GM04503 (cell line): Measurements from ENCODE around the gene ZNF605.
"Not testable (repeated sequence)": the region's sequence is repeated elsewhere in the genome, so short reads cannot be mapped to it uniquely, and the experiment has no call there.

Experiments
- DNase-seq: peaks from one replicate; pipeline ENCODE4 v3.0.0-alpha.2; 2012; ENCODE audit warnings: low read depth

The ZNF605 gene

DNA sequence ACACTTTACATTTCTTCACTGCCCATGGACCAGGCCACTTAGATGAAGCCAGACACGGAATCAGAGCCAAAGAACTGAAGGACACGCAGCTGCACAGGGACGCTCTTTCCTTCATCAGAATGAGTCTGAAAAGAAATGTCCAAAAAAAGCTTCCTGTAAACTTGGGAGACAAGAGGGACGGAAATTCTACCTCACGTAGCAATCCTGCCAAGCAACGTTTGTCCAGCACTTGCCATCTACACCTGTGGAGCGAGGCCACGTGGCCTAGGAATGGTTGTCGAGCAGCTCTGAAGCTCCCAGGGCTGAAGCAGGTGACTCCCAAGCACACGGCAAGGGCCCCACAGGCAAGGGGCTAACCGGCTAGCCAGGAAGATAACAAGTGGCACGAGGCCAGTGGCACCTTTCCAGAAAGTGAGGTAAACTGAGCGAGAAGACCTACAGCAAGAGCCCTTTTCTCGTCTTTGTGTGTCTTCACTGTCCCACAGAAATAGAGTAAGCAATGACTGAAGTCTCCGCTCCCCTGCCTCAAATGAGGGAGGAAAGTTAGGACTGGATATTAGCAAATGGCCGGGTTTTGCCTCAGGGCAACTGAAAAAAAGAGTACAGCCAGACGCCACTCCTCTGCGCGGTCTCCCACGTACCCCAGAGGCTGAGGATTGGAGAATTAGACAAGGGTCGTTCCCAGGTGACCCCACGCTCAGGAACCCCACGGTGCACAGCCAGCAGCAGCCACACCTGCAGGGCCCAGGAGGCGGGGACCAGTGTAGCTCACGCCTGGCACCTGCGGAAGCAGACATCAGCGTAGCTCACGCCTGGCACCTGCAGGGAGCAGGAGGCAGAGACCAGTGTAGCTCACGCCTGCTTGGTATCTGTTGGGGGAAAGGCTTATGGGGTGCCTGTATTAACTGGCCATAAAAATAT lies 7.7 kb downstream of the ZNF605 start:
- no peak for DNase-seq

DNA sequence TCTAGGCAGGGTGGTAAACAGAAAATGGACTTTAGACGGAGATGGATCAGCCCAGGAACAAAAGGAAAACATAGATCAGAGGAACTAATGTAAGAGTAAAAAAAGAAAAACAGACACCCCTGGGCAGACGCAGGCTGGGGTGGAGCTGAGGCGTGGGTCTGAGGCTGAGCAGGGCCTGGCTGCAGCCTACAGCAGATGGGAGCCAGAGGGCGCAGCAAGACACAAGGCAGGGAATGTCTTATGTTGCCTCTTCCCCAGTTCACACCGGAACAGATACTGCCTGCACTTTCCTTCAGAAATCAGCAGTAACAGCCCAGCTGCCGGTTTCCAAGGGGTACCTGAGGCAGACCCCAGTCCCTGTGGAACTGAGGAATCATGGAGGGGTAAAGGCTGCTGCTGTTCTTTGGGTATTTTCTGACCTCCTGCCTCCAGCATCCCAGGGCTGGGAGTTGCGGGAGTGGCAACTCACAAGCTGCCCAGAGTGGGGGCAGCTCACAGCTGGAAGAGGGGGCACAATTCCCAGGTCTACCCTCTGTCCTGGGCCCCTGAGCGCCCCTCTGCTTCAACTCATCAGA lies 9.8 kb downstream of the ZNF605 start:
- no peak for DNase-seq

DNA sequence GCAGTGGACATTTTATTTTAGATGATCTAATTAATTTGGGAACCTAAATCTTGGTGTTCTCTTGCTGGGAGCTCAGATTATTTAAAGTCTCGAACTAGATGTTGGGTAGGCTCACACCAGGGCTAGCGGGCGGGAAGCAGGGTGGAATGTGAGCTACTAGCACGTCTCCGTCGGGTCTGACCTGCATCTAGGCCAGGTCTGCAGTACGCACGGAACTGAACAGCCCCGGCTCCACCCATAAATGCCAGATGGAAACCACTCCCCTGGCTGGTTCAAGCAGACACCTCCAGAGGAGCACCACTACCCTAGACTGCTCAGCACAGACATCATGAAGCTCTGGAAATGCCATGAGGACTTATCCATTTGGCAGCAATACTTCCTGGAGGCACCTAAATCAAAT lies 10.3 kb downstream of the ZNF605 start:
- DNase-seq: no peak

DNA sequence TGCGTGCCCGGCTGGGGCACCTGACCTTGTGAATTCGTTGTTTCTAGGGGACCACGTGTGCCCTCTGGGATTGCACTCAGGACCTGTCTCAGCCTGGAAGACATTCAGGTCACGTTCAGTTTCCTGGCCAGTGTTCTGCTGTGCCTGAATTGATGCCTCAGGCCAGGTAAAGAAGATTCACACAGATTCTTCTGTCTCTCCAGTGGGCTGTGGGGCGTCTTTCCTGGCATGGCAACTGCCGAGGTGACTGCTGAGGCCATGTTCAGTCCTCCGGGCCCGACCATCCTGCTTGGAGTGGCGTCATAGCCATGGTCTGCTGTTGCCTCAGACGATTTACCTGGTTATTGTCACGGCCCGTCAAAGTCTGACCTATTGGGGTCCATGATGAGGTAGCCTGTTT lies 13.5 kb downstream of the ZNF605 start:
- no peak for DNase-seq

DNA sequence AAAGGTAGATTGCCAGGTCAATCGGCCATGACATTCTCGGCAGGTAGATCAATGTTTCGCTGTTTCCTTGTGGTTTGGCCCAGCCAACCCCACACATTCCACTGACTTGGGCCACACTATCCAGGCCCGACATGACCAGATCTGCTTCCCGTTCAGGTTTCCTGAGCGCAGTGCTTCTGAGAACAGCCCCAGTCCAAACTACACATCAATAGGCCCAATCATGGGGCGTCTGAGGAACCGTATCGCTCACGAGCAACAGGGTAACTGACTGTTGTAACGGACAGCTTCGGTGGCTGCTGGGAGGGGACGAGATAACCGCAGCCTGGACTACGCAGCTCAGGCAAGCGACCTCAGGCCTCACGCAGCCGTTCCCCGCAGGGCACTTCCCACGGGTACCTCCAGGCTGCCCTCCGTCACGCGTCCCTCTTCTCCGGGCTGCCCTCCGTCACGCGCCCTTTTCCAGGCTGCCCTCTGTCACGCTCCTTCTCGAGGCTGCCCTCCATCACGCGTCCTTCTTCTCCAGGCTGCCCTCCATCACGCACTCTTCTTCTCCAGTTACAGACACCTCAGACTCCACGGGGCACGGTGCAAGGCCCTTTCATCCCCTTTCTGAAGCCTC lies 14.7 kb downstream of the ZNF605 start:
- no peak for DNase-seq

DNA sequence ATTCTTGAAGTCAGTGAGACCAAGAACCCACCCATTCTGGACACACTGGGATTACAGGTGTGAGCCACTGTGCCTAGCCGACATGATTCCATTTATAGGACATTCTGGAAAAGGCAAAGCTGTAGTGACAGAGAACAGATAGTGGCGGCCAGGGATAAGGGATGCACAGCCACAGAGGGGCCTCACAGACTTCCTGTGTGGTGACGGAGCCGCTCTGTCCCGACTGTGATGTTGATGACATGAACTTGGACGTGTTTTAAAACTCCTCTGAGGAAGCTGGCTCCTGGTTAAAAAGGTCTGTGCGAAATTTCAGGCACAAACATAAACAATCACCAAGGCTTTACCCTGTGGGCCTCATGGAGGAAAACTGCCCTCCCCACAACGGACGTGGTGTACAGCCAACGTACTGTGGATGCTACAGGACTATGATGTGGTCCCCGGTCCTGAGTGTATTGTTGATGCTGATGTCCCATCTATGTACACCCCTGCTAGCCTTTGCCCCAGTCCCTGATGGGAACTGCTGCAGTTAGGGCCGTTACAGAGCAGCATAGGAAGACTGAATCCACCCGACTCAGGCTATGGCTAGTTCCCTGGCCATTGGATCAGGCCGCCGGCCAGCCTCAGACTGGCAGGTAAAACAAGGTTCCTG lies 15.9 kb downstream of the ZNF605 start:
- DNase-seq: no peak

DNA sequence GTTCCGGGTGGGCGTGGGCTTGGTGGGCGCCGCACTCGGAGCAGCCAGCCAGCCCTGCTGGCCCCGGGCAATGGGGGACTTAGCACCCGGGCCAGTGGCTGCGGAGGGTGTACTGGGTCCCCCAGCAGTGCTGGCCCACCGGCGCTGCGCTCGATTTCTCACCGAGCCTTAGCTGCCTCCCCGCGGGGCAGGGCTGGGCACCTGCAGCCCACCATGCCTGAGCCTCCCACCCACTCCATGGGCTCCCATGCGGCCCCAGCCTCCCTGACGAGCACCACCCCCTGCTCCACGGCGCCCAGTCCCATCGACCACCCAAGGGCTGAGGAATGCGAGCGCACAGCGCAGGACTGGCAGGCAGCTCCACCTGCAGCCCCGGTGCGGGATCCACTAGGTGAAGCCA lies 17.3 kb downstream of the ZNF605 start:
- not testable (repeated sequence) for DNase-seq

DNA sequence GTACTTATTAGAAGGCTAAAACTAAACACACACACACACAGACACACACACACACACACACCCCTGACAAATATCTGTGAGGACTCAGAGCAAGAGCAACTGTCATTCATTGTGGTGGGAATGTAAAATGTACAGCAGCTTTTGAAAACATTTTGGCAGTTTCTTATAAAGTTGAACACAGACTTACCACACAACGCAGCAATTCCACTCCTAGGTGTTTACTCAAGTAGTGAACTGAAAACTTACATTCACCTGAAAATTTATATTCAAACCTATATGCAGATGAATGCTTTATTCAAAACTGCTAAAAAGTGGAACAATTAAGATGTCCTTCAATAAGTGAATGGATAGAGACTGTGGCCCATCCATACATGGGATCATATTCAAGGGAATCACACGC lies 18.6 kb downstream of the ZNF605 start:
- no peak for DNase-seq

DNA sequence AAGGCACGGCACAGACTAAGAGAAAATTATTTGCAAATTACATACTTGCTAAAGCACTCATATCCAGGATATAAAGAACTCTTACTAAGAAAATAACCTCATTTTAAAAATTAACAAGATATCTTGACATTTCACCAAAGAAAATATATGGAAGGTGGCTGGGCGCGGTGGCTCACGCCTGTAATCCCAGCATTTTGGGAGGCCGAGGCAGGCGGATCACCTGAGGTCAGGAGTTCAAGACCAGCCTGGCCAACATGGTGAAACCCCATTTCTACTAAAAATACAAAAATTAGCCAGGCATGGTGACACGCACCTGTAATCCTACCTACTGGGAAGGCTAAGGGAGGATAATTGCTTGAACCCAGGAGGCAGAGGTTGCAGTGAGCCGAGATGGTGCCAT lies 19.2 kb downstream of the ZNF605 start:
- not testable (repeated sequence) for DNase-seq

DNA sequence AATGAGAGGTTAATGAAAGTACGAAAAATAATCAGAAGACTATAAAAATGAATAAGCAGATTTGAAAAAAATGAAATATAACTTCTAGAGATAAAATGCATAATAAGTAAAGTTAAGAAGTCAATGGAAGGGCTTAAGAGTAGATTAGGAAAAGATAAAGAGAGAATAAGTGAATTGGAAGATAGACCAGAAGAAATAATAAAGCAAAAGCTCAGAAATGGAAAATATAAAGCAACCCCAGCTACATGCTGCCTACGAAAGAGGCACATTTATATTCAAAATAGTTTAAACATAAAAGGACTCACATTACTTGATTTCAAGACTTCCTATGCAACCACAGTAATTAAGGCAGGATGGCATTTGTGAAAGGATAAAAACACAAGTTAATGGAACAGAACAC lies 19.9 kb downstream of the ZNF605 start:
- no peak for DNase-seq

DNA sequence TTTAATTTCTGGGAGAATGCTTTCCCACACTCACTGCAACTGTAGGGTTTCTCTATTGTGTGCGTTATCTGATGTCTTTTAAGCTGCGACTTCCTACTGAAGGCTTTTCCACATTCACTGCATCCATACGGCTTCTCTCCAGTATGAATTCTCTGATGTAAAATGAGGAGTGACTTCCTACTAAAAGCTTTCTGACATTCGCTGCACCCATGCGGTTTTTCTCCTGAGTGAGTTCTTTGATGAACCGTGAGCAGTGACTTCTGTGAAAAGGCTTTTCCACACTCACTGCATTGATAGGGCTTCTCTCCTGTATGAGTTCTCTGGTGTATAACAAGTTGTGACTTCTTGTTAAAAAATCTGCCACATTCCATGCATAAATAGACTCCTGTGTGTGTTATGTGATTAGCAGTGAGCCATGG lies 29.7 kb downstream of the ZNF605 start:
- no peak for DNase-seq

DNA sequence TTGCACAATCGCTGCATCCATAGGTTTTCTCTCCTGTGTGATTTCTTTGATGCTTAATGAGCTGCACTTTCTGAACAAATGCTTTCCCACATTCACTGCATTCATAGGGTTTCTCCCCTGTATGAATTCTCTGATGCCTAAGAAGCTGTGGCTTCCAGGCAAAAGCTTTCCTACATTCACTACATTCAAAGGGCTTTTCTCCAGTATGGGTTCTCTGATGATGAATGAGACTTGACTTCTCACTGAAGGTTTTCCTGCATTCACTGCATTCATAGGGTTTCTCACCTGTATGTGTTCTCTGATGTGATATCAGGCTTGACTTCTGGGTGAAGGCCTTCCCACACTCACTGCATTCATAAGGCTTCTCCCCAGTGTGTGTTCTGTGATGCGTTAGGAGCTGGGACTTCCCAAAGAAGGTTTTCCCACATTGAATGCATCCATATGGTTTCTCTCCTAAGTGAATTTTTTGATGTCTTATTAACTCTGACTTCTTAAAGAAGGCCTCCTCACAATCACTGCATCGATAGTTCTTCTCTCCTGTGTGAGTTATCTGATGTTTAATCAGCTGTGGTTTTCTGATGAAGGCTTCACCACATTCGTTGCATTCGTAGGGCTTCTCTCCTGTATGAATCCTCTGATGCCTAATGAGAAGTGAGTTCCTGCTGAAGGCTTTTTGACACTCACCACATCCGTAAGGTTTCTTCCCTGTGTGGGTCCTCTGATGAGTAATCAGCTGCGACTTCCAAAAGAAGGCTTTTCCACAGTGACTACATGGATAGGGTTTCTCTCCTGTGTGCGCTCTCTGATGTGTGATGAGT lies 30.3 kb downstream of the ZNF605 start:
- DNase-seq: no peak

DNA sequence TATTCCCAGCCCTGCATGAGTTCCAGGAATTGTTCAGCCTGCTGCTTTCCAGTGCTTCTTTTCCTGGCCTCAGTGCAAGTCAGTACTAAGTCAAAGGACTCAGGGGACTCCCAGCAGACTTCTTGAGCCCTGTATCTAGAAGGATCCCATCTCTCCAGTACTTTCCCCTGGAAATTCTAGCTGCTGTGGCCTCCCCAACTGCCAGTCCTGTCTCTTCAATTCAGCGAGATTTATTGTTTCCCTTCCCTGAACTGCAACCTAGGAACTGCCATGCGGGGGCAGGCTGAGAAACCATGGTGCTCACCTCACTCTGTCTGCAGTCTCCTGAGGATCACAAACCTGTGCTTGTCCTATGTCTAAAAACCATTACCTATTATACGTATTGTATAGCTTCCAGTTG lies 31.8 kb downstream of the ZNF605 start:
- DNase-seq: no peak

DNA sequence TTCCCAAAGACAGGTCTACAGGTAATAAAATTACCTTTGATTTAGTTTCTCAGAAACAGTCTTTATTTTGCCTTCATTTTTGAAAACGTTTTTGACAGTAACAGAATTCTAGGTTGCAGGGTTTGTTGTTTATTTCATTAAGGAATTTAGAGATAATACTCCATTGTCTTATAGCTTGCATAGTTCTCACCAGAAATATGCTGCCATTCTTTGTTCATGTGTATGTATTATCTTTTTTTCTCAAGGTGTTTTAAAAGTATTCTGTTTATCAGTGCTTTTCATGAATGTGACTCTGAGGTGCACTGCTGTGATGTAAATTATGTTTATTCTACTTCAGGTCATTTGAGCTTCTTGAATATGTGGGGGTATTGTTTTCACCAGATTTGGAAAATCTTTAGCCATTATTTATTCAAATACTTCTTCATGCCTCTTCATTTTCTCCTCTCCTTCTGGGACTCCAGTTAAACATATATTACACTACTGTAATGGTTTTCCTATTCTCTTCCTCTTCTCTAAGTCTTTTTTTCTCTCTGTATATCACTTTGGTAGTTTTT lies 32.7 kb downstream of the ZNF605 start:
- no peak for DNase-seq

DNA sequence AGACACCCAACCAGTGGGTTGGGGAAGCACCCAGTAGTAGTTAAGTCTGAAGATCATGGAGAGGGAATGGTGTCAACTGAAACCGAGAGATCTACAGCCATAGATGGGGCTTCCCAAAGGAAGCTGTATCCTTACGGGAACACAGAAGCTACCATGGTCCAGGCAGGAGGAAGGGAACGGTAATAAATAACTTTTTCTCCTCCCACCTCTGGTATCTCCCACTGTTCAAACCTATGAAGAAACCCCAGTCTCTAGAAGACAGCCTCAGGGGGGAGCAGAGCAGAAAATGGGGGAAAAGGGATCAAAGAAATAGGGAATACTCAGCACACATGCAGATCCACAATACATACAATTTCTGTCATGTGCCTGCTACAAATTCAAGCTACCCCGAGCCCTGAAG lies 33.4 kb downstream of the ZNF605 start:
- DNase-seq: no peak

DNA sequence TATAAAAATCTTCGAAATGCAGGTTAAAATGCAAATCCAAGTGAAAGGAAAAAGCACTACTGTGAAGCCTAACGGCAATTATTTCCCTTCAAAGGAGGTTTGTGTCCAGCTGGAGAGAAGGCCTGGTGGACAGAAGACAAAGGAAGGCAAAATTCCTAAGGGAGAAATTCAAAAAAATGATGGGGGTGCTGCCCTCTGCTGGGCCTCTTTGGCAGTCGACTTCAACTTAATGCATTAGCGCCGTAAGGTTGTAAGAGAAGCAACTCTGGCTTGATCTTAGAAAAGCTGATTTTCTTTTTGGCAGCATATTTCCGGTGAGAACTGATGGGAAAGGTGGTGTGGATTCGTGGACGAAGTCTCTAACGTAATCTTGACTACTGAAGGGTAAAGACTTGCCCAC lies 34.4 kb downstream of the ZNF605 start:
- no peak for DNase-seq

DNA sequence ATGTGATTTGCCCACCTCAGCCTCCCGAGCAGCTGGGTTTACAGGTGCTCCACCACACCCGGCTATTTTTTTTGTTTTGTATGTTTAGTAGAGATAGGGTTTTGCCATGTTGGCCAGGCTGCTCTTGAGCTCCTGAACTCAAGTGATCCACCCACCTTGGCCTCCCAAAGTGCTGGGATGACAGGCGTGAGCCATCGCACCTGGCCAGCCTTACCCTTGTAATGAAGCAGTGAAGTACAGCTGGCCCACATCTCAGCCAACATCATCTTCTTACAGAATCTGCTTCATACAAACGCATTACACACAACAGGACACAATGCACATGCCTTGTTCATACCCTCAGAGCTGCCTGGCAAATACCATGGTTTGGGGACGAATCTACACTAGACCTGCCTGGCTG lies 37.4 kb downstream of the ZNF605 start:
- no peak for DNase-seq

DNA sequence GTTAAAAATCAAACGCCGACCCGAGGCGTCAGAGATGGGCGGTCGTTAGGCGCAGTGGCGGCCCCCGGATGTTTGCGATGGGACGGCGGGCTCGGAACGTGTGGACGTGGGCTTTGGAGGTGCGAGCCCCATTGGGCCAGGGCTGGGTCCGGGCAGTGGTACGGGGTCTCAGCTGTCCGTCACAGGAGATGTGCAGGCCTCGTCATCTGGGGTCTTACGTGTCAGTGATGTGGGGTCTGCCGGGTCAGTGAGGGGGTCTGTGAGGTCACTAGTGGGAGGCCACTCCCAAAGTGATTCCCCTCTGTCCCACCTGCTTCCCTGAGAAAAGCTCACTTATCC lies 47.1 kb downstream of the ZNF605 start:
- no peak for DNase-seq

DNA sequence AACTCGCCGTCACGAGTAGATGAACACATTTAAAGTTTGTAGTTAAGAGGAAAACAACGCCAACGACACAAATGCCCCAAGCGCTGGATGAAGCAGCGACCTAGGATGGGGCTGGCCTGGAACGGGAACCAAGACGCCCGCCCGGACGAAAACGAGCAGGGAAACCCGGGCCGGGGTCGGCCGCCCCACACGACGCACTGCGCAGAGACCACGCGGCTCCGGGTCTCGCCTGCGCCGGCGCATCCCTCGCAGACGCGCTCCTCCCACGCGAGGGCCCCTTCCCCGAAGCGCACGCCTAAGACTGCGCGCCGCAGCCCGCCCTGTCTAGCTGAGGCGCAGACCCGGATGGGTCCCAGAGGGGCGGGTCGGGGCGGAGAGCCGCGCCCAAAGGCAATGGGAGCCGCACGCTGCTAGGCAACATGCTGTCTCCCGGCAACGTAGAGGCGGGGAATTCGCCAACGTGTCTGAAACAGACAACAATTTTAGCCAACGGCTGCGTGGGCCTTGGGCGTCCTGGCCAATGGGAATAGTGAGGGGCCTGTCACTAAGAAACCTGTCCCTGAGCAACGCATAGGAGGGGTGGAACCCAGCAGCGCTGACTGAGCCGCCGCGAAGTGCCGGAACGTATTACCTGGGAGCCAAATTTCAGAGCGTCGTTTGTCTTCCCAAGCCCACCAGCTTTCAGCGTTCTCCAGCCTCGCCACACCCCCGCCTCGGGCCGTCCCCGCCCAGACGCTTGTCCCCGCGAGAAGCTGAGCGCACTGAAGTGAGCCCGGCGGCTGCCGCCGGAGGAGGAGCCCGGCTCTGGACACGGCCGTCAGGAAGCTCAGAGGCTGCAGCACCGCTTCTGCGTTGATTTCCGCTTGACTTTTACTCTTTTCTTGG lies 47.7 kb downstream of the ZNF605 start:
- DNase-seq: peak; percentile 71

DNA sequence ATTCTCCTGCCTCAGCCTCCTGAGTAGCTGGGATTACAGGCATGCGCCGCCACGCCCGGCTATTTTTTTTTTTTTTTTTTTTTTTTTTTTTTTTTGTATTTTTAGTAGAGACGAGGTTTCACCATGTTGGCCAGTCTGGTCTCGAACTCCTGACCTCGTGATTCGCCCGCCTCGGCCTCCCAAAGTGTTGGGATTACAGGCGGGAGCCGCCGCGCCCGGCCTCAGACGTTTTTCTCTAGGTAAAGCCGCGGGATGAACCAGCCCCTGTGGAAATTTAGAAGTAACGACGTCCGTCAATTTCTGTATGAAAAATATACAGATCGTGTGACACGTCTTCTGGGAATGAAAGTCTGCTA lies 48.3 kb downstream of the ZNF605 start:
- DNase-seq: not testable (repeated sequence)

DNA sequence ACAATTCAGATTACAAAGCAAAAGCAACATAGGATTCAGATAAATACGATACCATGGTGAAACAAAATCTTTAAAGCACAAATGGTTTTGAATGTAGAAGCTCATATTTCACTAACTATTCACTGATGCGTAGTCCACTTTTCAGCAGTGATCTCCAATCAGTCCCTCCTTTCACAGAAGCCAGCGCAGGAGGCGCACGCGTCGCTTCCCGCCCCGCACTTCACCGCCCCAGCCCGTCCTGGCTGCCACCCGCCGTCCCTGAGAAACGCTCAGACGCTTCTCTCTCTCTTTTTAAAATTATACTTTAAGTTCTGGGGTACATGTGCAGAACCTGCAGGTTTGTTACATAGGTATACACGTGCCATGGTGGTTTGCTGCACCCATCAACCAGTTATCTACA lies 48.9 kb downstream of the ZNF605 start:
- DNase-seq: no peak
